ENCODE measurements around the gene ZBTB46.

The ZBTB46 gene

GRCh38 chr20:63702036-63702665 is 128.9 kb downstream of the ZBTB46 start:
- no peak for DNase-seq

DNA sequence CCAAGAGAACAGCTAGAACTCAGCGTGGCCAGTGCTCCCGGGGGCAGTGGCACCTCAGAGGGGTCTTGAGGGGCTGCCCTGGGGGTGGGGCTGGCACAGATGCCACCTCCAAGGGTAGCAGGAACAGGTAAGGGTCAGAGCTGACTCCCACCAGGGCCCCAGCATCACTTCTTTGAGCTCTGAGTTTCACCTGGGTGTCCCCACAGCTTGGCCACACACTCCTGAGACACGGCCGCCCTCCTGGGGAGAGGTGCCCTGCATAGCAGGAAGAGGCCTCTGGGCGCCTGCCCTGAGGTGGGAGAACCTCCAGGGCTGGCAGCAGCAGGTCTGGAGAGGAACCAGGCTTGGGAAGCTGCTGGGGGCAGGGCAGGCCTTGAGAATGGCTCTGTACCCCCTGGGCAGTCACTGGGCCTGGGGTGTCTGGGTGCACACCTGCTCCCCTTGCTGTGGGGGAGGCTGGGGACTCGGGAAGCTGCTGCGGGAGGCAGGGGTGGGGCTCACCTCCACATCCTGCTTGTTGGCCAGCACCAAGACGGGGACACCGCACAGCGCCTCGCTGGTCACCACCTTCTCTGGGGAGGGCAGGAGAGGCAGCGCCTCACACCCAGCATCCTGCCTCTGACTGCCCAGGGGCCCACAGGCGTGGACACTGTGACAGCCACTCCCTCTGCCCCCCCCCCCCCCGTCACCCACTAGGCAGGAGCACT is 129.6 kb downstream of the ZBTB46 start:
- DNase-seq: no peak

DNA sequence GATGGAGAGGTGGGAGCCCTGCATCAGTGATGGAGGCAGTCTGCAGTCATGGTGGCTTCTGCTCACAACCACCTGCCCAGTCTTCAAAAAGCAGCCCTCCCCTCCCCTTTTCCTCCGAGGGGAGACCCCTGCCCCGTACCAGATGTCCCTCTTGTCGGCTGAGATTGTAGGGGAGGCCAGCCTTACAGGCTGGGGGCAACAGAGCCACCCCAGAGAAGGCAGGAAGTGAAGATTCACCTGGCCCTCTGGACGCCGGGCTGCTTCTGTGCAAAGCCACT is 130.1 kb downstream of the ZBTB46 start:
- DNase-seq: no peak

DNA sequence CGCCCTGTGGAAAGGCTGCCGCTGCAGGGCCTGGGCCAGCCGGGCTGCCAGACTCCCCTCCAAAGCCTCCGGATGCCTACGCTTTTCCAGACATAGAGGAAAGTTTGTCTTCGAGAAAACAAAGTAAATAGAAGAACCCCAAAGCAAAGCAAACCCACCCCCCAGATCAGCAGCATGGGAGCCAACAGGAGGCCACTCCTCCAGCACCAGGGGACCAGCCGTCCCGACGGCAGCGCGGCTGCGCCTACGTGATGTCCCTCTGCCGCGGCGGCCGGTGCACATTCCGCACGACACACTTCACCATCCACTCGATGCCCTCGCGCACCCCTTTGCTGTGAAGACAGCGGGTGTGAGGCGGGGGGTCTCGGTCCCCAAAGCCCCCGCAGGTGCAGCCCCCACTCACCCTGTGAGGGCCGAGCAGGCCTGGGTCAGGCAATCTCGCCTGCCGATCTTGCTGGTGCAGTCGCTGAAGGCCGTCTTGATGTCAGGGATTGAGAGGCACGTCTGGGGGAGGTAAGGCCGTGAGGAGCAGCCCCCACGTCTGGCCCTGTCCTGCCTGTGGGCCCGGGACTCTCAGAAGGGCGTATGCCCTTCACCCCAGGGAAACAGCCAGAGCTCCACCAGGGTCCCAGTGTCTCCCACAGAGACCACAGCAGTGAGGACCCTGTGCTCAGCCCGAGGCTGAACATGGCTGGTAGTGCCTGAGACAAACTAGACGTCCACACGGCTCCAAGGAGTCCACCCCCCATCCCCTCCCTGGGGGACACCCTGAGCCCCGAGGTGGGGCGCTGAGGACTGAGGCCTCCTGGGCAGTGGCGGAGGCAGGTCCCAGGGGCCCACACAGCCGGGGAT is 130.6 kb downstream of the ZBTB46 start:
- no peak for DNase-seq

DNA sequence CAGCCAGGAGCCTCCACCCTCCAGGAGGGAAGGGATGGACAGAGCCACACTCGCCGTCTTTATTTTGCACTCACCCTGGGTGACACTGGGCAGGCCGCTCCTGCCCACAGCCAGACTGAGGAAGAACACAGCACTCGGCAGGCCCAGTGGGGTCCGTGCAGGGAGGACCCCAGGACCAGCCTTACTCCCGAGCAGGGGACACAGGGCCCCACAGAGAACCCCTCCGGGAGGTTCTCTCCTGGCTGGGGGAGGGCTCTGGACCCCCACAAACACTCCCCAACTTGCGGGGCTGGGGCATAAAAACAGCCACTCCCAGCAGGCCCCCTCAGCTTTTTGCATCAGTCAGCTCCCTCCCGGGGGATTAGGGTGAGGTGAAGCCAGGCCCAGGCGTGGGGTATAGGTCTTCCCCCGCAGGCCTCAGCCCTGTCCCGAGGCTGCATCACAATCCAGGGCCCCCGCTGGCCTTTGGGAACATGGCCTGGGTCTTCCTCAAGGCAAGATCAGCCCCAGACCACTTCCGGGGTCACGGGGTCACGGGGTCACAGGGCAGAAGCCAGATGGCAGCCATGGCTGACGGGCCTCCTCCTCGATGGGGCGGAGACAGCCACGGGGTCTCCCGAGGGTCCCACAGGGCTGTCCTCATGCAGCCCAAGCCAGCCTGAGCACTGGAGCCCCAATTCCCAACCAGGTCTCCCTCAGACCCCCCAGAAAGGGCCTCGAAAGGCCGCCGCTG is 131.4 kb downstream of the ZBTB46 start:
- no peak for DNase-seq

DNA sequence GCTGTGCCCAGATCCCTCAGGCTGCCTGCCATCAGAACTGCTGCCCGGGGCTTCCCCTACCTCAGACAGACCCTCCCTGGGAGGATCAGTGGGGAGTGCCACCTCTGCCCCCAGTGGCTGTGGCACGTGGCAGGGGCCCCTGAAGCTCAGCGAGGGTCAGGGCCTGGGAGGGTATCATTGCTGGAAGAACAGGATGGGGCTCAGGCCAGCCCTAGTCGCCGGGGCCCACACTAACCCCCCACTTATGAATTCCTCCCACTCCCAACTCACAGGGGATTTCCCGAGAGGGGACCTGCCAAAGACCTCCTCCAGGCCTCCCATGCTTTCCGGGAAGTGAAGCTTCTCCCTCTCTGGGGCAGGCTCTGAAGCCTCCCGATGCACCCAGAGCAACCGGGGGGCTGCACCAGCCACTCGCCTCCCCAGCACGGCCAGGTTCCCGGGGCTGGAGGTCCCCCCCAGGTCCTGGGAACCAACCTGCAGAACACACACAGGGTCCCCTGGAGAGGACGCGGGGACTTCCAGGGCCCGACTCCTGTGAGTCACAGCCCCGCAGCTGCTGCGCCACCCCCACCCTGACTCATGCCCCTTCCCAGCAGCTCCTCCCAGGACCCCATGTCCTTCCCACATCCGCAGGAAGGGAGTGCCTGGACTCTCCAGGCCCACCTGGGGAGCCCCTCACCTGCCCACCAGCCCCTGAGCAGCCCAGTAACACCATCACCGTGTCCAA is 132.2 kb downstream of the ZBTB46 start:
- no peak for DNase-seq

GRCh38 chr20:63697868-63698545 is 133.1 kb downstream of the ZBTB46 start:
- no peak for DNase-seq

GRCh38 chr20:63697357-63697867 is 133.7 kb downstream of the ZBTB46 start:
- no peak for DNase-seq

GRCh38 chr20:63696628-63697356 is 134.3 kb downstream of the ZBTB46 start, which contains the start of gene TNFRSF6B:
TNFRSF6B (plus strand) TSS chr20:63696652; CDS start chr20:63696768, 116 bp downstream.
- no peak for DNase-seq

DNA sequence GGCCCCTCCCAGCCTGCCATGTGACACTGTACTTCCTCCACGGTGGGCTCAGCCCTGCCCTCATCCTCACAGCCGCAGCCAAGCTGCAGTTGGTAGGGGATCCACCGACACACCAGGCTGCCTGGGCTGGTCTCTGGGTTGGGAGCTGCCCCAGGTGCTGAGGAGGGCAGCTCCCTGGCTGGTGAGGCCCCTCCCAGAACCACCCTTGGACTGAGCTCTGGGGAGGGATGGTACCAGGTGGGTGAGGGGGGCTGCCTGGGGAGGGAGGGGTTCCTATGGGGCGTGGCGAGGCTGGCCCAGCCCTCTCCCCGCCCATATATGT is 134.8 kb downstream of the ZBTB46 start:
- DNase-seq: peak; percentile 39

DNA sequence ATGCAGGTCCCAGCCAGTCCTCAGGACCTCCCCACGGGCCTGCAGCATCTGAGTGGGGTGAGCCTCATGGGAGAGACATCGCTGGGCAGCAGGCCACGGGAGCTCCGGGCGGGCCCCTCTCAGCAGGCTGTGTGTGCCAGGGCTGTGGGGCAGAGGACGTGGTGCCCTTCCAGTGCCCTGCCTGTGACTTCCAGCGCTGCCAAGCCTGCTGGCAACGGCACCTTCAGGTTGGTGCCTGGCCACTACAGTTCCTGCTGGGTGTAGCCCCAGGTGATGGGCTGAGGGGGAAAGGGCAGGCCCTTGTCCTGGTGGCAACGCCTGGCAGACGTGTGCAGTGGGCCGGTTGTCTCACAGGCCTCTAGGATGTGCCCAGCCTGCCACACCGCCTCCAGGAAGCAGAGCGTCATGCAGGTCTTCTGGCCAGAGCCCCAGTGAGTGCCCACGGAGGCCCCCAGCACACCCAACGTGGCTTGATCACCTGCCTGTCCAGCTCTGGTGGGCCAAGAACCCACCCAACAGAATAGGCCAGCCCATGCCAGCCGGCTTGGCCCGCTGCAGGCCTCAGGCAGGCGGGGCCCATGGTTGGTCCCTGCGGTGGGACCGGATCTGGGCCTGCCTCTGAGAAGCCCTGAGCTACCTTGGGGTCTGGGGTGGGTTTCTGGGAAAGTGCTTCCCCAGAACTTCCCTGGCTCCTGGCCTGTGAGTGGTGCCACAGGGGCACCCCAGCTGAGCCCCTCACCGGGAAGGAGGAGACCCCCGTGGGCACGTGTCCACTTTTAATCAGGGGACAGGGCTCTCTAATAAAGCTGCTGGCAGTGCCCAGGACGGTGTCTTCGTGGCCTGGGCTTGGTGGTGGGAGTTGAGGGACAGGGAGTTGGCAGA is 135.4 kb downstream of the ZBTB46 start:
- no peak for DNase-seq

DNA sequence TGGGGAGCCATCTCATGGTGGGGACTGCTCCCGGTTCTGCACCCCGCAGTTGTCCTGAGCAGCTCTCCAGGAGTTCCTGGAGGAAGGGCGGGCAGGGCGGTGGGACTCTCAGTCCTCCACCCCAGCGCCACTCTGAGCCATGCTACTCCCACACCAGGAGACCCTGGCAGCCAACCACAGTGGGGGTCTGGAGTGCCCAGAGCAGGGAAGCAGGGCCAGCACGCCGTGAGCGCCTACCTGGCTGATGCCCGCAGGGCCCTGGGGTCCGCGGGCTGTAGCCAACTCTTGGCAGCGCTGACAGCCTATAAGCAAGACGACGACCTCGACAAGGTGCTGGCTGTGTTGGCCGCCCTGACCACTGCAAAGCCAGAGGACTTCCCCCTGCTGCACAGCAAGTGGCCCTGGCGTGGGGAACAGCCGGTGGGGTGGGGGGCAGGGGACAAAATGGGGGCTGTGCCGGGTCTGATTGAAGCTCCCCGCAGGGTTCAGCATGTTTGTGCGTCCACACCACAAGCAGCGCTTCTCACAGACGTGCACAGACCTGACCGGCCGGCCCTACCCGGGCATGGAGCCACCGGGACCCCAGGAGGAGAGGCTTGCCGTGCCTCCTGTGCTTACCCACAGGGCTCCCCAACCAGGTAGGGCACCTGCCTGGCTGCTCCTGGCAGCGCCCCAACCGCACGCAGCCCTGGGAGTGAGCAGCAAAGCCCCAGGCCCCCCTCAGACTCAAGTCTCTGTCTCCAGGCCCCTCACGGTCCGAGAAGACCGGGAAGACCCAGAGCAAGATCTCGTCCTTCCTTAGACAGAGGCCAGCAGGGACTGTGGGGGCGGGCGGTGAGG is 136.3 kb downstream of the ZBTB46 start:
- DNase-seq: no peak

- DNase-seq: no peak
Observed at GRCh38 chr20:63693733-63694583, 137.1 kb downstream of the ZBTB46 start.

All from CD4-positive, alpha-beta T cell treated with Interleukin-12 subunit alpha and Interleukin-12 subunit beta, for 1 hour (primary cell).